GM21360 (cell line): ENCODE data around the gene SZRD1.

Source experiments
- ATAC-seq: cut with Tn5 transposase; IDR thresholded peaks from one replicate; pipeline ENCODE4 v1.9.1; 2021; ENCODE audit warnings: mild to moderate bottlenecking, moderate library complexity; ENCODE audit not compliant: unreplicated experiment

SZRD1 gene

GRCh38 chr1:16436946-16437474, 70.0 kb downstream of the SZRD1 start, which contains the start of gene SPATA21:
TSS of gene SPATA21 (minus strand) at chr1:16437424. CDS start at chr1:16431371, 6,053 bp downstream.
- no peak for ATAC-seq

GRCh38 chr1:16438516-16438915, 71.5 kb downstream of the SZRD1 start:
- no peak for ATAC-seq

- ATAC-seq = no peak
These were observed 71.9 kb downstream of the SZRD1 start for GRCh38 chr1:16438924-16439323.

DNA sequence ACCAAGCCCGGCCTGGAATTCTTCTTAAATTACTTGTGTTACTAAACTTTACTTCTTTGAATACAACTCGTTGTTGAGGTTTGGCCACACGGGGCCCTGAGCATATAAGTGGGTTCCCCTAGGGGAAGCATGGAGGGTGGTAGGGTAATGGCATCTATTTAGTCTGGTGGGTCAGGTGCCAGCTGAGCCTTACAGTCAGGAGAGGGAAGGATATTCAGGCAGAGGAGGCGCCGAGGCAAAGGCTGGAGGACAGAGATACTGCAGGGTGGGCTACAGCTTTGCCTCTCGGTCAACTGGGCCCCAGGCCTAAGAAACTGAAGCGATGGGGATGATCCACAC, 73.1 kb downstream of the SZRD1 start:
- ATAC-seq = no peak

DNA sequence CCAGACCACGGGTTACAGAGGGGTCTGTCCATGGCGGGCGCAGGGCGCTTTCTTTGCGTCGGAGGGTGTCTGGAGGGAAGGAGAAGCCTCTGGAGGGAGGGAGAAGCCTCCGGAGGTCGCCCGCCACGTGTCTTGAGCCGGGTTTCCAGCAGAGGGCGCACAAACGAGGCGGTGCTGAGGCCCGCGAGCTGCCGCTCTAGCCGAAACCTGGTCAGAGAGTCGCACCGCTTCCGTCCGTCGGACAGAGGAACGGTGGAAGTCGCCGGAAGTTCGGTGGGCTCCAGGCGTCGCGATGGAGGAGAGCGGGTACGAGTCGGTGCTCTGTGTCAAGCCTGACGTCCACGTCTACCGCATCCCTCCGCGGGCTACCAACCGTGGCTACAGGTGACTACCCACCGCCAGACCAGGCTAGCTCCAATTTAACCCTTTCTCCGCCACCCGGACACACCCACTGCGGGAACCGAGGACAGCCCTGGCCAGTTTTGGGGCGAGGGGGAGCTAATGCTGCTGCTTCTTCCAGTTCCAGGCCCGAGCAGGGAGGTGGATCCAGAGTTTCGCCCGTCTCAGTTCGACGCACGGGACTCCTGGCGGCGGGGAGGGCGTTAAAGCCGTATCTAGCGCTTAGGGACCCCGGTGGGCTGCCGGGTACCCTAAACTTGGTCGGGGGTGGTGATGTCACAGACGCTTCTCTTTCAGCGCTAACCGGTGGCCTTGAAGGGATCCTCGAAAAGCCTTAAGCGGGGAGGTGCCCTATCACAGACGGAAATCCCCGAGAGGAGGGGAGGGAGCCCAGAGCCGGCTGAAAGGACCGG, 73.6 kb downstream of the SZRD1 start, which contains the start of gene NECAP2:
TSS of gene NECAP2 (plus strand) at position 255 of the 812 bp plus-strand sequence. CDS start at position 293, 38 bp downstream.
- peak; percentile 73 for ATAC-seq

GRCh38 chr1:16441282-16441665, 74.2 kb downstream of the SZRD1 start:
- no peak for ATAC-seq

- ATAC-seq = no peak
These were observed 75.2 kb downstream of the SZRD1 start for GRCh38 chr1:16442265-16442664.

DNA sequence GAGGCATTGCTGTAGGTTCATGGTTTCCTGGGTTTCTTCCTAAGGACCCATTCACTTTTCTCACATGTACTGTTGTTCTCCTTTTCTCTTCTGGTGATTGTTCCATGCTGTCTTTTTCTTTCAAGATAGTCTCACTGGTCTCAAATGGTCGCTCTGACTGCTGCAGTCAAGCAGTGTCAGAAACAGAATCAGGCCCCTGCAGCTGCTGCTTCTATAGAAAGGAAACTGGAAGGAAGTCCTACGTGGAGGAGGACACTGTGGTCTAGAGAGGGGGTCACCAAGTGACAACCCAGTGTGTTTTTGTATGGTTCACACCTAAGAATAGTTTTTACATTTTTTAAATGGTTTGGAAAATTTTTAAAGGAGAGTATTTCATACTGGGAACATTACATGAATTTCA, 75.9 kb downstream of the SZRD1 start:
- ATAC-seq = no peak

DNA sequence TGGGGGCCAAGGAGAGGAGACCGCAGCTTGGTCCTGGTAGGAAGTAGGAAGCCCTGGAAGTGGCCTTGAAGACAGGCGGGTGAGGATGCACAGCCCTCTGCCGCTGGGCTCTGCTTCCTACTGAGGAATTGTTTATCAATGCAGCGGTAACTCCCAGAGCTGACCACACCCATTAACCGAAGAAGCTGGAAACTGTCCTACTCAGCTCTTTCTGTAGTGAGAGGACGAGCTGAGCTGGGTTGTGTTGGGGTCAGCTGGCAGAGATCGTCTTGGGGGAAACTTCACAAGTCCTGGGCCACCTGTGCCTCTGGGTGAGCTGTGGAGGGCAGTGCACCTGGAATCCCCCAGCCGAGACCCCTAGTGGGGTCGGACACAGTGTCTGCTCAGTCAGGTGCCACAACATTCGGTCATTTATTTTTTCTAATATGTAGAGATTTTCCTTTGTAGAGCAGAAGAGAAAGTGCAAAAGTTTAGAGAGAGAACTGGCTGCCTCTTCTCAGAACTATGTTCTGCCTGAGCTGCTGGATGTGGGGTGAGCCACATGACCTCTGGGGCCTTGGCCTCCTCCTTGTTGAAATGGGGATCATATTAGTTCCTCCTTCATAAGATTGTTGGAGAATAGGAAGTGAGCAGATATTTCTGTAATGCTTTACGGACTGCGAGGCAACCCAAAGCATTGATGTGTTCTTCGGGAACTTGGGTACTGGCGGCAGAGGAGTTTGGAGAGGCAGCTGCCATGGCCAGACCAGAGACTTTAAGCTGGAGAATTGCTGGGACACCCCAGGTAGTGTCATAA, 77.1 kb downstream of the SZRD1 start:
- no peak for ATAC-seq

DNA sequence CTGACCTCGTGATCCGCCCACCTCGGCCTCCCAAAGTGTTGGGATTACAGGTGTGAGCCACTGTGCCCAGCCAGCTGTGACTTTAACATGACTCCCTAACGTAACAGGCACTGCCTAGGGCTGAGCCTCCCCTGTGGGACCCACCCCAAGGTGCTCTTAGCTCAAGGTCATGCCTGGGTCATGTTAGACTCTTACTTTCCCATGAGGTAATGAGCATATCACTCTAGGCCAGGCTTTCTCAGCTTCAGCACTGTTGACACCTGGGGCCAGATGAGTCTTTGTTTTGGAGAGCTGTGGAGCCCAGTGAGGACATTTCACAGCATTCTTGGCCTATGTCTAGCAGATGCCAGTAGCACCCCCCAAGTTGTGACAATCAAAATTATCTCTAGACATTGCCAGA, 78.0 kb downstream of the SZRD1 start:
- no peak for ATAC-seq

GRCh38 chr1:16446116-16446515, 79.1 kb downstream of the SZRD1 start:
- no peak for ATAC-seq

- ATAC-seq = no peak
These were observed 80.6 kb downstream of the SZRD1 start for GRCh38 chr1:16447641-16448040.
